Nucleus accumbens (tissue), 56 donors: ENCODE measurements around the gene RPTOR.

ENCODE experiments used
- DNase-seq, 56 donors: peaks; one replicate each; lab custom pipeline; 2025; lab: John Stamatoyannopoulos, UW

The RPTOR gene

GRCh38 chr17:80924807-80925610 is 380.4 kb downstream of the RPTOR start:
- no peak for DNase-seq

- DNase-seq, result no peak
Observed at GRCh38 chr17:80925688-80926335, 381.2 kb downstream of the RPTOR start.

GRCh38 chr17:80926591-80927250 is 382.1 kb downstream of the RPTOR start:
- DNase-seq, result no peak

DNA sequence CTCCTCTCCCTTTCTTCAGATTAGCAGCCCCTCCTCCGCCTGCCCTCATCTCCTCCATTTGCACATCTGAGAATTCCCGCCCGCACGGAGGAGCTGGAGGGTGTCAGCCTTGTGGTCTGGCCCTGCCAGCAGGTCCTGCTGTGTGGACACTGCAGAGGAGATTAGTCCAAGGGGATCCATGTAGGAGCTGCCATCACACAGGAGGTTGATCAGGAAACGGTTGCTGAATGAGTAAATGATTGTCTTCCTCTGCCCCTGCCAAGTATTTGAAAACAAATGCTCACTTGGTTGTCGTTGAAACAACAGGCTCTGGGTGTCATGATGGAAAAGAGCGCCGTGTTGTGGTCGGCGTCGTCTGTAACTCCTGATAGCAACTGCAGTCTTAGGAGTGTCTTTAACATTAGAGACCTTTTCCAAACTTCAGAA is 383.2 kb downstream of the RPTOR start:
- no peak for DNase-seq

DNA sequence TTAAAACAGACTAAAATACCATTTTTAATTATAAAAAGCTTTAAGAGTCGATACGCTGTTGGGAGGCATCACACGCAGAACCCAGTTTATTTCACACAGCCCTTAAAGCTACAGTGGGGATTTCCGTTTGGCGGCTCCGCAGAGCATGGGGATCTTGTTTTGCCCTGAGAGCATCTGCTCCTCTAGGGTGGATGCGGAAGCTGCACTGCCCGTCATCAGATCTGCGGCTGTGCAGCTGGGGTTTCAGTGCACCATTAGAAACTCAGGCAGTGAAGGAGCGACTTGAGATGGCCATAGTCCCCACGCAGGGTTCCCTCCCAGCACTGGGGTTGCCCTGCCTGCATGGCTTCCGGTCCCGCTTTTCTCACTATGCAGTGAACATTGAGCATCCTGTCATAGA is 384.8 kb downstream of the RPTOR start:
- DNase-seq, result no peak

GRCh38 chr17:80930335-80931279 is 386.0 kb downstream of the RPTOR start:
- no peak for DNase-seq

DNA sequence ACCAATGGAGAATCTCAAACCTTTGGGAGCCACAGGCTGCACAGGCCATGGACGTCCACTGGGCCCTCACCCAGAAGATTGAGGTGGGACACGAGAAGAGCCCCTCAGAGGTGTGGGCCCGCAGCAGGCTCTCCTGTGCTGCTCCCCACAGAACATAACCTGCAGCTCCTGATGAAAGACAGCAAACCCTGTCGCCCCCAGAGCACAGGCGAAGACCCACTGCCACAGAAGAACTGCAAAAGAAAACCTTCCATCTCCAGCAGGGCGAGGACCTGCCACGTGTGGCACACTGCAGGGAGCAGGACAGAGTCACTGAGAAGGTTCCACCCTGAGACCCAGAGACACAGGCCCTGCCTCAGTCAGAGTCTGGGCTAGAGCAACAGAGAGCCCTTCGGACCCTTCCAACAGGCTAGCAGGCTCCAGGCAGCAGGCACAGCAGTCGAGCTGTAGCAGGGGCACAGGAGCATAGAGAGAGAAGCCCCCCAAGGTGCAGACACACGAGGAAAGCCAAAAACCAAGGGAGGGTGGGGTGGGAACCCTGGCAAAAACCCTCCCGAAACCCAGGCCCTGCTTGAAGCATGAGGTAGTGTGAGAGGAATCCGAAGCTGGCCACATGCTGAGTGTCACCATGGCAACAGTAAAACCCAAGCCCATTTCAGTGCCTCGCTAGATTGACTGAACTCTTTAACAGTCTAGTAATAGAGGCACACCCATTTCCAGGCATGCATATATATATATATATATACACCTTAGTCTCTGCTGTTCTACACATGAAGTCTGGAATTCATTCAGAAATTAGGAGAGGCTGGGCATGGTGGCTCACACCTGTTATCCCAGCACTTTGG is 387.0 kb downstream of the RPTOR start:
- no peak for DNase-seq

DNA sequence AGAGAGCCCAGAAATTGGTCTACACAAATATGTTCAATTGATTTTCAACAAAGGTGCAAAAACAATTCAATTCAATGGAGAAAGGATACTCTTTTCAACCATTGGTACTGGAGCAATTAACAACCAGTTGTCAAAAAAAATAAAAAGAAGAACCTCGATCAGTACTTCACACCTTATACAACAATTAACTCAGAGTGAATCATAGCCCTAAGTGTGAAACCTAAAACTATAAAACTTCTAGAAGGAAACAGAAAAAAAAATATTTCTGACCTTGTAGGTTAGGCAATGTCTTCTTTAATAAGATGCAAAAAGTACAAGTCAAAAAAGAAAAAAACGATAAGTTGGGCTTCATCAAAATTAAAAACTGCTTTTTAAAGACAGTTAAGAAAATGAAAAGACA is 390.9 kb downstream of the RPTOR start:
- DNase-seq, result no peak

- no peak for DNase-seq
Observed at GRCh38 chr17:80936218-80936617, 391.6 kb downstream of the RPTOR start.

GRCh38 chr17:80936723-80937122 is 392.1 kb downstream of the RPTOR start:
- no peak for DNase-seq

GRCh38 chr17:80937462-80938381 is 393.1 kb downstream of the RPTOR start:
- peak in 5 of 56 donors; percentile 8 to 31 (median 23) for DNase-seq

DNA sequence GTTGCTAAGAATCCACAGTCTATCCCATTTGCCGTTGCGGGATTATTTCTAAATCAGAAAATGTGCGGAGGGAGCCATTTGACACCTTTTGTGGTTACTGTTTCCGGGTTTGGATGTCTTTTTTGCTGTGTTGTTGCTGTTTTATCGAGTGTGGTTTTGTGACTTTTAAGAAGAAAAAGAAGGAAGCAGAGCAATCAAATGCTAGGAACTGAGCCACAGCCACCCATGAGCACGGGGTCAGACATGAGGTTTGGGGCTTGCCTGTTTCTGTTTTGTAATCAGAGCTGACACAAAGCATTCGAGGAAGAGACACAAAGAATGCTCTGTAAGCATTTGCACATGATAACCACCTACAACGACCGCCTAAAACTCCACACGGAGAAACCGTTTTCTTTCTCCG is 393.9 kb downstream of the RPTOR start:
- DNase-seq, result peak in 1 of 56 donors; percentile 3

- DNase-seq, result no peak
Observed at GRCh38 chr17:80939151-80940145, 394.8 kb downstream of the RPTOR start.

DNA sequence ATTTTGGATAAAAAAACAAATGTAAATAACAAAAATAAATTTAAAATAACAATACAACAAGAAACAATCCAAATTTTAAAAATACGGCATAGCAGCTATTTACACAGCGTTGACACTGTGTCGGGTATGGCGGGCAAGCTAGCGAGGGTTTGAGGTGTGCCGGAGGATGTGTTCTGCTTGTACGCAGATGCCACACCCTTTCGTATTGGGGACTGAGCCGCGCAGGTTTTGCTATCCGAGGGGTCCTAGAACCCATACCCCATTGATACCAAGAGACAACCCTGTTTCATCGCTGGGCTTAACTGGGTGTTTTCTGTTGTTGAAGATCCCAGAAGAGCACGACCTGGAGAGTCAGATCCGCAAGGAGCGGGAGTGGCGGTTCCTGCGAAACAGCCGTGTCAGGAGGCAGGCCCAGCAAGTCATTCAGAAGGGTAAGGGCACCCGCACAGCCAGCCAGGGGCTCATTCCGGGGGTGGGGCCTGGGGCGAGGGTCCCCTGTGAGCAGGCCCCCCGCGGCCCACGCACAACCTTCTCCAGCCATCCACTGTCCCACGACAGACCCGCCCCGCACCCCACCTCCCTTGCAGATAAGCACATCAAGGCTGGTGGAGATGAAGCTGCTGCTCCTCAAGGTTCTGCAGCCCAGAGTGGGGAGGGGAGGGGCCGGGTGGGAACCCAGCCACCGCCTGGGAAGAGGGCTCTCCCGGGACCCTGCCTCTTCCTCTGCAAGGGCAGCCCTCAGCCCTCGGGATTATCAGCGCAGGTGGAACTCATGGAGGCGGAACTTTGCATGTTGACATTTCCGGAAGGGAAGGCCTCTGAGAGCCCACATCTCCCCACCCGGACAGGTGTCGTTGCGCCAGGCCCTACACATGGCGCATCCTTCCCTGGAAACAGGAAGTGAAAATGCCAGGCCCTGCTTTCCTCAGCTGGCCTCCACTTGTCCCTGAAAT is 395.8 kb downstream of the RPTOR start:
- DNase-seq, result no peak

DNA sequence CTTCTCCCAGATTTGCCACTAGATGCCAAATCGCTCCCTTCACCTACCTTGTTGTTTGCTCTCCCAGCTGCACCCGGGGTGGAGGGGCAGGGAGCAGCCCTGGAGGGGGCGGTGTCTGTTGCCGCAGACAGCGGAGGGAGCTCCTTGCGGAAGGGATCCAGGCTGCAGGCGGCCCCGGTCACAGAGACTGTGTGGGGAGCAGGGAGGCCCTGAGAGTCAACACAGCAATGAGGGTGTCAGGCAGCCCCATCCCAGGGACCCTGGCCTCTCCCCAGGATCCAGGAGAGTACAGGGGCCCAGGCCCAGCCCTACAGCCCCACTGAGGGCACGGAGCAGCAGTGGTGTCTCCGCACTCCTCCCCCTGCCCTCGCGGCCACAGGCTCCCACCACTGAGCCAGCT is 396.5 kb downstream of the RPTOR start:
- DNase-seq, result no peak
